Glomerular visceral epithelial cell (primary cell): Measurements from ENCODE around the gene GPBP1.

ENCODE experiments used
- DNase-seq: peaks from one replicate; pipeline ENCODE4 v3.0.0-alpha.2; 2016; ENCODE audit errors: extremely low spot score

The GPBP1 gene

GRCh38 chr5:57209316-57210040, 35.6 kb downstream of the GPBP1 start:
- DNase-seq: peak; percentile 9

- no peak for DNase-seq
These were observed 36.8 kb downstream of the GPBP1 start for GRCh38 chr5:57210633-57211032.

- no peak for DNase-seq
These were observed 37.2 kb downstream of the GPBP1 start for GRCh38 chr5:57211039-57211438.

DNA sequence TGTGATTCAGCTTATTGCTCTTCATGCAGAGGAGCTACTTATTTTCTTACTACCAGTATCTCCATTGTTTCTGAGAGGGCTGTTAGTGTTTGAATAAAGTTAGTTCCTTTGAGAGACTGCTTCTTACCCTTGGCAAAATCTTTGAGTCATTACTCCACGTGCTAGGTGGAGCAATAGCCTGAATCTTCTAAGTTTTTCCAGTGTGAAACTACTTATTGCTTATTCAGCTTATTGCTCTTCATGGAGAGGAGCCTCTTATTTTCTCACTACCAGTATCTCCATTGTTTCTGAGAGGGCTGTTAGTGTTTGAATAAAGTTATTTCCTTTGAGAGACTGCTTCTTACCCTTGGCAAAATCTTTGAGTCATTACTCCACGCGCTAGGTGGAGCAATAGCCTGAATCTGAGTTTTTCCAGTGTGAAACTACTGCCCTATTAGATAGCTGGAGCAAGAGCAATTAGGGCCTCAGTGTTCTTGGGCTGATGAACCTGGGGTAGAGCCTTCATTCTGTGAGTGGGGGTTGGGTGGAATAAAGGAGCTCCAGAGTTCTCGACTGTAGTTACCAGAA, 41.9 kb downstream of the GPBP1 start:
- no peak for DNase-seq

DNA sequence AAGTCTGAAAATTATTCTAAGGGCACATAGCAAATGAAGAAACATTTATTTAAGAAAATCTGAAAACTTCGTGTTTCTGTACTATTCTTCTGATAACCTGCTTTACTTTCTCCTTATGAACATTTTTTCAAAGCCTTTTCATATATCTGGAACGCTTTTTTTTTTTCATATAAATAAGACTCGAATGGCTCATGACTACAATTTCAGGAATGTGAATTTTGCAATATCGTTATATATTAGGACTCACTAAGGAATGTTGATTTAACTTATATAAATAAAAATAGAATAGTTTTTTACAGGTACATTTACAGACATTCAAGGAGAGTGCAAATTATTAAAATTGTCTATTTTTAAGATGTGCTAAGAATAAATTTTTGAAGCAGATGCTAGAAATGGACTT, 42.9 kb downstream of the GPBP1 start:
- DNase-seq: peak; percentile 23

DNA sequence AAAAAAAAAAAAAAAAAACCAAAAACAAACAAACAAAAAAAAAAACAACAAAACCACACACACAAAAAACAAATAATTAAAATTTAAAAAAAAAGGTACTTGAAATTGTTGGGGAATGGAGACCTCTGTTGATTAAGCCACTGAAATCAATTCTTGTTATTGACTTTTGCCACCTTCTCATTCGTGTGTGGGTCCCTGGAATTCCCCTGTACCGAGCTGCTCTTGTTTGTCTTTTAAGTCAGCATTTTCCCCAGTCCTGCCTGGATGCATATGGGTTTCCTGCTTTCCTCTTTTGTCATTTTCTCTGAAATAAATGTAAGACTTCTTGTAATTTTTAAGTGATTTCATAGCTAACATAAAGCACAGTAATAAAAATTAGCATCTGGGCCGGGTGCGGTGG, 45.5 kb downstream of the GPBP1 start:
- no peak for DNase-seq

GRCh38 chr5:57221049-57221568, 47.2 kb downstream of the GPBP1 start:
- peak; percentile 74 for DNase-seq

GRCh38 chr5:57225553-57225952, 51.7 kb downstream of the GPBP1 start:
- DNase-seq: no peak

DNA sequence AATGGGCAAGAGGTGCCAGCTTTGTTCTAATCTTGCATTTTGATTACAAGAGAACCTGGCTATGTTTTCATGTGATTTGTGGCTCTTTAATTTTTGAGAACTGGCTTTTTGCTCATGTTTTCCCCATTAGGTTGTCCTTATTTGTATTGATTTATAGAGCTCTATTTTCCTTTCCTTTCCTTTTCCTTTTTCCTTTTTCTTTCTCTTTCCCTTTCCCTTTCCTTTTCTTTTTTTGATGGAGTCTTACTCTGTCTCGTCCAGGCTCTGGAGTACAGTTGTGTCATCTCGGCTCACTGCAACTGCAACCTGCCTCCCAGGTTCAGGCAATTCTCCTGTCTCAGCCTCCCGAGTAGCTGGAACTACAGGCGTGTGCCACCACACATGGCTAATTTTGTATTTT, 55.5 kb downstream of the GPBP1 start:
- no peak for DNase-seq

DNA sequence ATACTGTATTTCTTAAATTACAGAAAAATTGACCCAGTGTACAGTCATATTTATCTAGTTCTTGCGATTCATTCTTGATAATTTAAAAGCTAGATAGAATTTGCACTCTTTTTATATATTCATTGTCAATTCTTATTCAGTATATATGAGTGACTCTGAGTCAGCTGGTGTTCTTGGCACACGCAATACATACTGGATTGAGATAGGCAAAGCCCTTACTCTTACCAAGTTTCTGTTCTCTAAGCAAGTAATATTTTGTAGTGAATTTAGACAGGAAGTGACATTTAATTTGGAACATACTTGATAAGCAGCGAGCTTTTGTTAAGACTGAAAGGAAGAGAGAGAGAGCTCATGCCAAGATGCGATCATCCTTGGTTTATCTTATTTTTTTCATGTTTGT, 57.7 kb downstream of the GPBP1 start:
- DNase-seq: no peak

DNA sequence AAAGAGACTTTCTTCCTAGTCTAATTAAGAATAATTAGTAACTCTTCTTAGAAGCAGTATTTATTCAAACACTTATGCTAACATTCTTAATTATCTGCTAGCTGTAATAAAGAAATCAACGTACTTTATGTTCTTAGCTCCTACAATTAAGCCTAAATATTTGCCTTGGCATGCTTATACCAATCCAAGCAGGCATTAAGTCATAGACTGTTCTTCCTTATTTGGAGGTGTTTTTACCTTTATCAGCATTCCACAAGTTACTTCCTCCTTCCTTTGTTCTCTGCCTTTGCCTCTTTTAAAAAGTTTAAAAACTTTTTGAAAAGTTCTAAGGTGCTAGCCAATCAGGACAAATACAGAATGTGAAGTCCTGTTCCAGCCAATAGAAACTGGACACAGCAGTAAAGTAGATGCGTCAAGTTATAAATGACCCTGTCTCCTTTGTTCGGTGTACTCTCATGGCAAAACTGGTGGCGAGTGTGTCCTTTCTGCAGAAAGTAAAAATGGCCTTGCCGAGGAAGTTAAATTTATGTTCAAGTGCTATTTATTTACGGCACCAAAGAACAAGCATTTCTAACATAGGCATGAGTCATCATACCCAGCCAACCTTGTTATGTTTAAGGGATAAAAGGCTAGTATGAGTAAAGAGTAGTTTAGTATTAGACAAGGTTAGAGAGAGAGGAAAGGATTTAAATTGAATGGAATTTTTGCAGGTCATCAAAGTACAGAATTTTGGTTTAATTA, 58.6 kb downstream of the GPBP1 start:
- DNase-seq: no peak

DNA sequence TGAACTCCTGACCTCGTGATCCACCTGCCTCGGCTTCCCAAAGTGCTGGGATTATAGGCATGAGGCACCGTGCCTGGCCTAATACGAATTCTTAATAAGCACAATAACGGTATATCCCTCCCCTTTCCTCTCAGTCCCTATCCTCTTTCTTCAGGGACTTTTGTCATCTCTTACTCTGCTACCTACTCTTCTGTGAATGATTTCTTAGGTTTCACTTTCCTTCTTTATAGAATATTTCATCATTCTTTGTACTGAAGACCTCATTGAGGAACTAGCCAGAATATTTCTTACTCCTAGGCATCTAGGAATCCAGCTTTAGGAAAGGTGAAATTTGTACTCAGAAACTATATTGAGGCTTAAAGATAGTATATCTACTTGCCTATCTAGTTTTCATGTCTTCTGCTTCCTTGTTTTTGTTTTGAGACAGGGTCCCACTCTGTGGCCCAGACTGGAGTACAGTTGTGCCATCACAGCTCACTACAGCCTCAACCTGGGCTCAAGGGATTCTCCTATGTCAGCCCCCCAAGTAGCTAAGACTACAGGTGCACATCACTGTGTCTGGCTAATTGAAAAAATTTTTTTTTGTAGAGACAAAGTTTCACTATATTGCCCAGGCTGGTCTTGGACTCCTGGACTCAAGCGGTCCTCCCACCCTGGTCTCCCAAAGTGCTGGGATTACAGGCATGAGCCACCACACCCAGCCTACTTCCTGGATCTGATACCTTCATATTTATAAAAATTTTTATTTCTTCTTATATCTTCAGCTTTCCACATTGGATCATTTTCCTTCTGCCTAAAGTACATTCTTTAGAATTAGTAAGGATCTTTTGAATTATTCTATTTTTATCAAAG, 69.7 kb downstream of the GPBP1 start:
- DNase-seq: no peak

GRCh38 chr5:57244331-57244730, 70.5 kb downstream of the GPBP1 start:
- DNase-seq: no peak

DNA sequence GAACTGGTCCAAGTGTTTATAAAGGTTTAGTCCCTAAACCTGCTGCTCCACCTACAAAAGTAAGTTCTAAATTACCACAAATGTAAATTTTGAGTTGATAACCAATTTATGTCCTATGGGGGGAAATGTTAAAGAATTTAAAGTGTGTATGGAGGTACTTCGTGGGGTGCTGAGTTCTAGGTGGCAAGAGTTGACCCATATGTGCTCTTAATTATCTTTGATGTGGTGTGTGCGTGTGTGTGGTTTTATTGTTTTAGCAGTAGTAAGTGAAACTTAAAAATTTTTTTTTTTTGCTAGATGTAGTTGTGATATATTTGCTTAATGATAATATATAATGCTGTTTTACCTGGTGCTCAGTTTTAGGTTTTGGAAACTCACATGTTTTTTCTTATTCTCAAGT, 72.6 kb downstream of the GPBP1 start:
- no peak for DNase-seq

GRCh38 chr5:57247765-57248164, 73.9 kb downstream of the GPBP1 start:
- no peak for DNase-seq

GRCh38 chr5:57249265-57249874, 75.5 kb downstream of the GPBP1 start:
- no peak for DNase-seq

DNA sequence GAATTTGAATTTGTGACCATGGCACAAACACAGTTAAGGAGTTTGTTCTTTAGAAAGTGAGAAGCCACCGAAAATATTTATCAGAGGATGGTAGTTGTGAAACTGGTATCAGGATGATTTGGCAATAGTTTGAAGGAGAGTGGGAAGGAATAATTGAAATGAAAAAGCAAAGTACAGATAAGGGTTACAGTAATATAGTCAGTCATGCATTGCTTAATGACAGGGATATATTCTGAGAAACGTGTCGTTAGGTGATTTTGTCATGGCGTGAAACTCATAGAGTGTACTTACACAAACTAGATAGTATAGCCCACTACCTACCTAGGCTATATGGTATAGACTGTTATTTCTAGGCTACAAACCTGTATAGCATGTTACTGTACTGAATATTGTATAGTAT, 84.2 kb downstream of the GPBP1 start:
- DNase-seq: no peak

GRCh38 chr5:57258943-57259342, 85.1 kb downstream of the GPBP1 start:
- DNase-seq: no peak

DNA sequence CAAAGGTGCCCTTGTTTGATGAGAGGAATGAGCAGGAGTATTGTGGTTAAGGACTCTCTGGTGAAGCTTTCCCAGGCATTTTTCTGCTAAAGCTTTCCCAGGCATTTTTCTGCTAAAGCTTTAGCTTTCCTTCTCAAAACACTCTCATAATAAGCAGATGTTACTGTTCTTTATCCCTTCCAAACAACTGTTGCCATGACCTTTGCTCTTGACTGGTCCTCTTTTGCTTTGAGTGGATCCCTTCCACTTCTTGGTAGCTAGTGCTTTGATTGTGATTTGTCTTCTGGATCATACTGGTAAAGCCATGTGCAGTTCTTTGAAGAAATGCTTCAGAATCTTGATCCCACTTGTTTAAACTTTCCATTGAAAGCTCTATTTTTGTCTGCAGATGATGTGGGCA, 85.8 kb downstream of the GPBP1 start:
- DNase-seq: no peak

DNA sequence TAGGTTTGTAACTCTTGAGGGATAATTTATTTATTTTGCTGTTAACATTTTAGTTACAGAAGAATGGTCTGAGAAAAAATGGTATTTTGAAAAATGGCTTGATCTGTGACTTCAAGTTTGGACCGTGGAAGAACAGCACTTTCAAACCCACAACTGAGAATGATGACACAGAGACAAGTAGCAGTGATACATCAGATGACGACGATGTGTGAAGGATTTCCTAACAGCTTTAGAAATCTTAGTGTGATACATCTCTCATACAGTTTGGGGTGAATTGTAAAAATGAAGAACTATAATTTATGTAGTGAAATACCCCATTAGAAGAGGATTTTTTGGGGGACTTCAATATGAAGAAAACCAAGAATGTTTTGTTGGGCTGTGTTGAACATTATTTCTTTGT, 88.7 kb downstream of the GPBP1 start:
- no peak for DNase-seq

DNA sequence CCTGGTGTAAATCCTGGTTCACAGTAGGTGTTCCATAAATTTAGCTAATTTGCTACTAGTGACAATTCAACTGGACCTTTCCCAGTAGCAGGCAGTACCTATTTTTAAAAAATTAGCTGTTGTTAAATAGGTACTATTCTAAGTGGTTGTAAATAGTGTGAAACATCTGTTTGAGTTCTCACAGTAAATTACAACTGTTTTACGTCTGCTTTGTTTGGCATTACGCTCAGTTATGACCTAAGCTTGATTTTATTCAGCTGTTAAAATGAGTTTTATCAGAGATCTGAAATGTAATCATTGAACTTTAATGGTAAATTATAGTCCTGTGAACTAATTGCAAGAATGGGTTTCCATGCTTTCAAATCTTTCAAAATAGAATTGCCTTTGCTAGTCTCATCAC, 93.9 kb downstream of the GPBP1 start:
- no peak for DNase-seq

- no peak for DNase-seq
These were observed 102.5 kb downstream of the GPBP1 start for GRCh38 chr5:57276353-57276752.
